Stimulated activated CD8-positive, alpha-beta memory T cell treated with anti-CD3 and anti-CD28 coated beads, Interleukin-2, amount 100 ng/mL, for 48 hours (primary cell): ENCODE measurements around the gene HCRT.
"Not testable (repeated sequence)": the region's sequence is repeated elsewhere in the genome, so short reads cannot be mapped to it uniquely, and the experiment has no call there.

Source experiments
- DNase-seq, 2 donors: peaks; one replicate each; pipeline ENCODE4 v3.0.0-alpha.2; 2020; ENCODE audit warnings: low read depth in 2 of 2

The HCRT gene, protein sequence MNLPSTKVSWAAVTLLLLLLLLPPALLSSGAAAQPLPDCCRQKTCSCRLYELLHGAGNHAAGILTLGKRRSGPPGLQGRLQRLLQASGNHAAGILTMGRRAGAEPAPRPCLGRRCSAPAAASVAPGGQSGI

DNA sequence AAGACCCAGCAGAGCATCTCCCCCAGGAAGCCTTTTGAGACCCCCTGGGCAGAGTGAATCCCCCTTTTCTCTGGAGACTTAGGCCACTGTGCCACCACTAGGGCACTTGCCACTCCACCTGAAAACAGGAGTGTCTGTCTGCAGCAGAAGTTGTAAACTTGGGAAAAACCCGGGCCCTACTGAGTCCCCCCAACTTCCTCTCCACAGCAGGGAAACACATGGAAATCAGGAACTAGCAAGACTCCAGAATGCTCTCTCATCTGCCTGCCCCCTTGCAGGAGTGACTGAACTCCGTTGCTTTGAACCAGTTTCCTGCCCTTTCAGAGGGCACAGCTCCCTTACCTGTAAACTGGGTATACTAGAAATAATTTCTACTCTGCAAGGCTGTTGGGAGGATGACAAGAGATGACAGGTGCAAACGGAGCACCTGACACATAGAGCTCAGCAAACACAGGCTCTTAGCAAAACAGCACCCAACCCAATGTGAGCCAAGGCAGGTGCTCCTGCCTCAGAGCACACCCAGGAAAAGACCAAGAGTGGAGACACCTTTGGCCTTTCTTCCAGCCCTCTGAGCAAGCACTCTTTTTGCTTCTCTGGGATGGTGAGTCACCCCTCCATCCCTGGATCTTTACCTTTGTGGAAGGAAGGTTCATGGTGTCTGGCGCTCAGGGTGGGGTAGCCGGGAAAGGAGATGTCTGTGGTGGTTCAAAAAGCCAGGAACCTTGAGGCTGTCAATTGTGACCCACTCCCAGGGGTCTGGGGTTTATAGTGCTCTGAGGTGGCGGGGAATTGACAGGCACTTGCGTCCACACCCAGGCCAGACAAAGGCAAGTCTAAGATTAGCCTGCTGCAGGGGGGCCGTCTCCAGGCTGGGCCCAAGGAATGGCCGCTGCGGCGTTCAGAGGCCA is at the start of gene HCRT:
TSS of gene HCRT (minus strand) at position 740 of the 908 bp plus-strand sequence. CDS start at position 653, 87 bp downstream.
- no peak for DNase-seq

DNA sequence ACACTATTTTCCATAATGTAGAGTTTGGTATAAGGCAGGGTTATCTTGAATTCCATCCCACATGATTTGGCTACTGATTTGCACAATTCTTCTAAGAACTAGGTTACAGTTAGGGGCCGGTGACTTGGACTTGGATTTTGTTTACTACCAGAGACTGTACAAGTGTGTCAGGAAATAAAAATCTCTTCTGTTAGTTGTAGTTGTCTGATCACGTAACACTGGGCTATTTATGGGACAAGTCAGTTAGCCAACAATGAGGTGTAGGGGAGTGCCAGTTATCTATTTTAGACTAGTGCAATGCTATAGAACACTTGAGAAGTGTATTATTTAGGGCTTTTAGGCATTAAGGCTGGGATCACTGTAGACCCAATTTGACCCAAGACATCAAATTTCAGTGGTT is 48.7 kb upstream of the HCRT start:
- no peak for DNase-seq

DNA sequence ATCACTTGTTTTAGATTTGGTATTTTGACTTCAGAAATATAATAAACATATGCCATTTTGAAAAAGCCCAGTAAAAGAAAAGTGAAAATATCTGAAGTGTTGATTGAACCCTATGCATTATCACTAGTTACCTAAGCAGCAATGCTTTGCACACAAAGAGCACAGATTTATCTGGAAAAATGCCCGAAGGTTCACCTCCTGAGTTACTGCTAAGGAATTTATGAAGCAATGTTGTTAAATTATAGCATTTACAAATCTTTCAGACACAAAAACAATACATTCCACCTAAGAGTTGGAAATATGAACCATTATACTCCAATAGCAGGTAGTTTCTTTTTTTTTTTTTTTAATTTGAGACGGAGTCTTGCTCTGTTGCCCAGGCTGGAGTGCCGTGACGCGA is 47.9 kb upstream of the HCRT start:
- DNase-seq, result no peak

DNA sequence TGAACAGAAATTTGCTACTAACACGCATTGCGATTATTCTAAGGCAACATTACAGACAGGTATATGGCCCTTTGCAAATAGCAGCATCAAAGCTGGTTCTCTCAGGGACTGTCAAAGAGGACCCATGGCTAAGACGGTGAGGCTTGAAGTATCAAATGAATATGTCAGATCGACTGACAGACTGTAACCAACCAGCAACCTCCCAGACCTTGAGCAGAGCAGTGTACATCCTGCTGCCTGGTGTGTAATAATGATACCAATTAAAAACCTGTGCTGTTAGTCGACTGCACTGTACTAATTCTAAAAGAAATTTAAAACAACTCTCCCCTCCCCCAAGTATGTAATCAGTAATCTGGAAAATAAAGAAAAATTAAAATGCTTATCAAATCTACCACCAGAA is 45.0 kb upstream of the HCRT start:
- DNase-seq, result no peak

DNA sequence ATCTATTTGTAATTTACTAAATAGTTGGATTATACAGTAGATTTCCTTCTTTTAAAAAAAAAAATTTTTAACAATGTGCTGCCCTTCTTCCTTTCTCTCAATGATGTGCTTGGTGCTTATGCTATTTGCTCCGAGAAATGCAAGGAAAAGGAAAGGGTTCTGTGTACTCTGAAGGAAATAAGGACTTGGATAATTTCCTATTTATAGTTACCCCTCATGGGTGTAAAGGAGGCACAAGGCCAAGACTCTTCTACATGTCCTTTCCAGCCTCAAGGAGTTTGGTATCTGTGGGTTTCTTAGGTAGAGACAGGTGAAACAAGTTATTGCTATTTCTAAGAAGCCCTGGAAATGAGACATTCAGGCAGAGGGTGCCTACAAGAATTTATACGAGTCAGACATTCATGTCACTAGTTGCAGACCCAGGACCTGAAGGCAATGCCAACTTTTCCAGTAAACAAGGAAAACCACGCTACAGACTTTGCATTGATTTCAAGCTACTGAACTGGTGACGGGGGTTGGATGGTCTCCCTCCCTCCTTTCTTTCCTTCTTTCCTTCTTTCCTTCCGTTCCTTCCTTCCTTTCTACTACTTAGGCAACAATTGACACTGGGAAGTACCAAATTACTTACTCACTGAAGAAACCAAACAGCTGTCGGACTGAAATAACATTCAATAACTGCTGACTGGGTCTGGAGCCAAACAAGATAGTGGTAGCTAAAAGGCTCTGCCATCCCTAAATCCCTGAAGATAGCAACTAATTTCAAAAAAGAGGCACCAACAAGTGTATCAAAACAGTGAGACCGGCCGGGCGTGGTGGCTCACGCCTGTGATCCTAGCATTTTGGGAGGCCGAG is 42.8 kb upstream of the HCRT start:
- DNase-seq, result no peak

DNA sequence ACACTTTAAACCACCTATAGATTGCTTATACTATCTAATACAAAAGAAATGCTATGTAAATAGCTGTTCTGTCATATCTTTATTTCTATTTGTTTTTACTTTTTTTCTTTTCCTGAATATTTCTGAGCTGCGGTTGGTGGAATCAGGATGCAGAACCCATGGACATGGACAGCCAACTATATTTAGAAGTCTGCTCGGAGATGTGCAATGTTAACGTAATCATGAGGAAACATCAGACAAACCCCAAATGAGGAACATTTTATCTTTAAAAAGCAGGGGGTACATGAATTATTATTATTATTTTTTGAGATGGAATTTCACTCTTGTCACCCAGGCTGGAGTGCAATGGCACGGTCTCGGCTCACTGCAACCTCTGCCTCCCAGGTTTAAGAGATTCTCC is 40.4 kb upstream of the HCRT start:
- DNase-seq, result no peak

DNA sequence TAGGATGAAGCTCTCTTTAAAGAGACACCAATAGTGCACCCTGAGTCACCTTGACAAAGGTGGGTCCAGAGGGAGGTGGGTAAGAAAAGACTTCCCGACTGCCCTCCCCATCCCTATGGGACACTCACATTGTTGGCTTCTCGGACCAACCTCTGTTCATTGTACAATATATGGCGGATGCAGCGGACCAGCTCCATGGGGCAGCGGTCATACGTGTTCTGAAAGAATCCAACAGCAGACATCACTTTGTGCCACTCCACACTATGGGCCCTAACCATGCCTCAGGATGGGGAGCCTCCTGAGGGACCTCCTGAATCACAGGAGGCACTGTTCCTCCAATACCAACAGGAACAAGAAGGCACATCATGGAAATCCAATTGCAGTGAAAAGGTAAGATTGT is 39.4 kb upstream of the HCRT start:
- no peak for DNase-seq

DNA sequence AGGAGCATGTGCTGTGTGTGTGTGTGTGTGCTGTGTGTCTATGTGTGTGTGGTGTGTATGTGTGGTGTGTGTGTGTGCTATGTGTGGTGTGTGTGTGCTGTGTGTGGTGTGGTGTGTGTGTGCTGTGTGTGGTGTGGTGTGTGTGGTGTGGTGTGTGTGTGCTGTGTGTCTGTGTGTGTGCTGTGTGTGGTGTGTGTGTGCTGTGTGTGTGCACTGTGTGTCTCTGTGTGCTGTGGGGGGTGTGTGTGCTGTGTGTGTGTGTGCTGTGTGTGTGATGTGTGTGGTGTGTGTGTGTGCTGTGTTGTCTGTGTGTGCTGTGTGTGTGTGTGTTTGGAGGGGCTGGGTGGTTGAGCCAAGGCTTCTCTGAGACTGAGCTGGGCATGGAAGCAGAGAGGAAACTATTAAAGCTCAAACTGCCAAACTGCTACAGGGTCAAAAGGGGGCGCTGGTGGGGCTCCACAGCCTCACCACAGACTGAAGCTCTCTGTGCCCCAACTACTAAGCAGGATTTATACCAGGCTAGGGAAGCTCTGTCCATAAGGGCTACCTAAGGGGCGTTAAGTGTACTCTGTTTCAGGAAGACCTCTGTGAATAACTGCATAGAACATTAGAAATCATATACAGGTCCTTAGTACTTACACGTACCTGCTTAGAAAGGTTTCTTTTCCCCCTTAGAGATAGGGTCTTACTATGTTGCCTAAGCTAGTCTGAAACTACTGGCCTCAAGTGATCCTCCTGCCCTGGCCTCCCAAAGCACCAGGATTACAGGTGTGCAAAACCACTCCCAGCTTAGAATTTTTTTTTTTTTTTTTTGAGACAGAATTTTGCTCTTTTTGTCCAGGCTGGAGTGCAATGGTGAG is 36.9 kb upstream of the HCRT start:
- peak; percentile 20 to 35 for DNase-seq

DNA sequence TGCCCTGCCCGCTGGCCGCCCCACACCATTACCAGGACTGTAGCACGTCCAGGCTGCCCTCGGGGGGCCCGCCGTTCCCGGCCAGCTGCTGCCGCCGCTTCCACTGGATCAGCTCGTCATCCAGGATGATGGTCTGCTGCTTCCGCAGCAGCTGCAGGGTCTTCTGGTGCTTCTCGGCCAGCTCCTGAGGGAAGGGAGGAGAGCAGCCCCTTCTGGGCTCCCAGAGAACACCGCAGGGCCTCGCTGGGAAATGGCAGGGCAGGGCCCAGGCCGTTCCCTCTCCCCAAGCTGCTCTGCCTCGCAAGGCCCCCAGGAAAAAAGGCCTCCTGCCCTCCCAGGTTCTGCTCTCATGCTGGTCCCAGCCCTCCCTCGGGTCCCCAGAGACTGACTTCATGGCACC is 34.0 kb upstream of the HCRT start:
- DNase-seq, result not testable (repeated sequence)

DNA sequence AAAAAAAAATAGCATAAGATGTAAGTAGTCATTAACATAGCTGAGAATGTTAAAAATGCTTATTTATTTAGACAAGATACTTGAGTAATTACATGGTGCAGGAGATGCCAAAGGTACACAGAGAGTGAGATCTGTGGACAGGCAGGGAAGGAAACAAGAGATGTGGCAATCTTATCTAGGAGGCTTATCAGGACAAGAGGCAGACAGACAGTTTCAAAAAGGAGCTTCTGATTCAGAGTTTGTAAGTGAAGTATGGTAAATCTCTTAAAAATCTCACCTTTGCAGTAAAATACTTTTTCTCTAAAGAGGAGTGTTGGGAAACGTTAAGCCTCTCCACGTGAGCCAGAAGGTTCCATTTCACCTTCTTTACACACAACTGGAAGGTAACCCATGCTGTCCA is 28.9 kb upstream of the HCRT start:
- no peak for DNase-seq

DNA sequence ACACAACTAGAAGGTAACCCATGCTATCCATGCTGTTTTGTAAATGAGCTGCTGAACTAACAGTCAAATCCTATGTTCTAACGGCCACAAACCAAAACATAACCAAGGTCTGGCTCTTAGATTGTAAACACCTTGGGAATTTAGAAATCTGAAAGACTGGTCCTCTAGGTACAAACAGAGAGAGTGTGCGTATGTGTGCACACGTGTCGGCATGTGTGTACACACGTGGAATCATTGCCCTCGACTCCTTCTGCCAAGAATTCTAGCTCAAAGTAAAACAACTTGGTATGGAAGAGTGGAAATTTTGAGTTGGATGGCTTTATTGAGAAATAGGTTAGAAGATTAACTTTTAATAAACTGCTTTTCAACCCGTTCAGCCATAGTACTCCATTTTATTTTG is 27.1 kb upstream of the HCRT start:
- DNase-seq, result no peak

DNA sequence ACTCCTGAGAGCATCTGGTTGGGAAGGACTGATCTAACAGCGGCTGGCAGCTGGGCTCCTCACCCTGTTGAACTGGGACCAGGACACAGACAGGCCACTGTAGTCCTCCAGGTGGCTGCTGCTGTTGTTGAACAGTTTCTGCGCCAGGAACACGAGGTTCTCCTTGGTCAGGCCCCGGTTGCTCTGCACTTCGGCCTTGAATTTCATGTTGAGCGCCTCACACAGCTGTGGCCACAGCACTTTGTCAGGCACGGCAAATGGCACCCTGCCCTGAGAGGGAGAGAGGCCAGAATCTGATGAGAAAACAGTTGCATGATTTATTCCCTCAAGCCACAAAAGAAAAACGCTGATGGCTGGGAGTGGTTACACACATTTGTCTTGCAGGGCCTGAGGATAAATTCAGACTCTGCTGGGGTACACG is 26.7 kb upstream of the HCRT start:
- DNase-seq, result not testable (repeated sequence)

DNA sequence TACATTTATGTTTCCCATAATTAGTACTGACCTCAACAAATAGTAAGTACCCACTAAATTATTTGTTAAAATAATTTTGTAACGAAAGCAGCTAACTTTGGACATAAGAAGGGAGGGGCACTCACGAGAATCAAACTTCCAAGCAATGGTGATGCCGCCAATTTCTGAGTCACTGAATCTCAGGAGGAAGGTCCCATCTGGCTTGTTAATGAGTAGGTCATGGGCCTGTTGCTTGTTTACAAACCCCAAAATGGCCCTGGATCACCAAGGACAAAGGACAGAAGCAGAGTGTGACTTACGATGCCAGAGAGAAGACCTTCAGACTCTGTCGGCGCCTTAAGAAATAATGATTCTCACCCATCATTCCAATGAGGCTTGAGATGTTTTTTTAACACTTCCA is 24.8 kb upstream of the HCRT start:
- no peak for DNase-seq

DNA sequence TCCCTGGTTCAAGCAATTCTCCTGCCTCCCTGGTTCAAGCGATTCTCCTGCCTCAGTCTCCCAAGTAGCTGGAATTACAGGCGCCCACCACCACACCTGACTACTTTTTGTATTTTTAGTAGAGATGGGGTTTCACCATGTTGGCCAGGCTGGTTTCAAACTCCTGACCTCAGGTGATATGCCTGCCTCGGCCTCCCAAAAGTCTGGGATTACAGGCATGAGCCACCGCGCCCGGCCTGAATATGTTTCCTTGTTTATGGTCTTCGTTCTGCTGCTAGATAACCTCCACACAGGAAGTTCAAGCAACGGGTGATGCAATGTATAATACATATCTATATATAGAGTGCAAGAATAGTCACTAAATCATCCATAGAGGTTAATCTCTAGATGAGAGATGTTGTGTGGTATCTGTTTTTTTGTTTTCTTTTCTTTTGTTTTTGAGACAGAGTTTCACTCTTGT is 20.9 kb upstream of the HCRT start:
- DNase-seq, result not testable (repeated sequence)

DNA sequence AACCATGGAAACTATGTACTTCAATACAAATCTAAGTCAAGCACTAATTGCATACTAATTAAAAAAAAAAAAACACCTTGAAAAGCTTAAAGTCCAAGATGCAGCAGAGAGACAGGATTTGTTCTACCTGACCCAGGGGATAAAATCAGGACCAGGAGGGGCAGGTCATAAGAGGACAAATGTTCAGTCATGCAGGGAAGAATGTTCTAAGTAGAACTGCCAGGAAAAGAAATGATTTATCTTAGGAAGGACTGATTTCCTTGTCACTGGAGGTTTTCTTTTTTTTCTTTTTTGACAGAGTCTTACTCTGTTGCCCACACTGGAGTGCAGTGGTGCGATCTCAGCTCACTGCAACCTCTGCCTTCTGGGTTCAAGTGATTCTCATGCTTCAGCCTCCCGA is 18.1 kb upstream of the HCRT start:
- no peak for DNase-seq

DNA sequence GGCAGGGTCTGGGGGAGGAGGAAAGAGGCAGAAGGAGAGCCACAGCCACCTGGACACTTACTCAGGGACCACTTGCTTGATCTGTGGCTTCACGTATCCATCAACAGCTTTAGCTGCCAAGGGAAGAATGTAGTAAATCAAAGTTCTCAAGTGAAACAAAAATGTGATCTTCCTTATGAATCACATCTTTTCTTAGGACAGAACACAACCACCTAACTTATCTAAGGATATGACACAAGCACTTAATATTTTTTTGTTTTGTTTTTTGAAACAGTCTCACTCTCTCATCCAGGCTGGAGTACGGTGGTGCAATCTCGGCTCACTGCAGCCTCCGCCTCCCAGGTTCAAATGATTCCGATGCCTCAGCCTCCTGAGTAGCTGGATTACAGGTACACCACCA is 17.4 kb upstream of the HCRT start:
- no peak for DNase-seq

DNA sequence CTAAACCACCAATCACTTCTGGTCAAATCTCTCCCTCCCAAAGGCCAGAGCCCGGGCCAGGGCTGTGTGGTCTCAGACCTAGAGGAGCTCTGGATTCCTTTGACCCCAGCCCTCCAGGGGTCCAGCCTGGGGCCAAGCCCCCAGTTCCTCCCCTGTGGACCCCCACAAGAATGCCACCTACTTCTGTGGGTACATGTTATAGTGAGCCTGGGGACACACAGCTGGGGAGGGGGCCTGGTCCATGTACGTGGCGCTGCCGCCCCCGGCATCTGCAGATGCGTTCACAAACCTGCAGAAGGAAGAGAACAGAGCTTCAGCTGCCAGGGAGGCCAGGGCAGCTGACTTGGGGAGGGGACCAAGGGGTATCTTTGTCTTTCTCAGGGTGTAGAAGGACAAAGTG is 16.9 kb upstream of the HCRT start:
- no peak for DNase-seq

DNA sequence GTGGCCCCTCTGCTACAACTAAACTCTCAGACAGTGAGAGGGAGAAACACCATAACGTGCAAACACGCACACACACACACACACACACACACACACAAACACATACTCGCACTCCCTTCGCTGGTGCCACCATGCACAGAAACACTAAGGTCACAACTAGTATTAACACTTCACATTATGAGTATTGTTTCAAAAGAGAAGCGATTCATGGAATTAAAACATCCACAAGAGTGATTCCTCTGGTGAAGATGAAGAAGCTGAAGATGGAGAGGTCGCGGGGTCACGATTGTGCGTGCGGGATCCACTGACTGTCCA is 16.2 kb upstream of the HCRT start:
- DNase-seq, result no peak

DNA sequence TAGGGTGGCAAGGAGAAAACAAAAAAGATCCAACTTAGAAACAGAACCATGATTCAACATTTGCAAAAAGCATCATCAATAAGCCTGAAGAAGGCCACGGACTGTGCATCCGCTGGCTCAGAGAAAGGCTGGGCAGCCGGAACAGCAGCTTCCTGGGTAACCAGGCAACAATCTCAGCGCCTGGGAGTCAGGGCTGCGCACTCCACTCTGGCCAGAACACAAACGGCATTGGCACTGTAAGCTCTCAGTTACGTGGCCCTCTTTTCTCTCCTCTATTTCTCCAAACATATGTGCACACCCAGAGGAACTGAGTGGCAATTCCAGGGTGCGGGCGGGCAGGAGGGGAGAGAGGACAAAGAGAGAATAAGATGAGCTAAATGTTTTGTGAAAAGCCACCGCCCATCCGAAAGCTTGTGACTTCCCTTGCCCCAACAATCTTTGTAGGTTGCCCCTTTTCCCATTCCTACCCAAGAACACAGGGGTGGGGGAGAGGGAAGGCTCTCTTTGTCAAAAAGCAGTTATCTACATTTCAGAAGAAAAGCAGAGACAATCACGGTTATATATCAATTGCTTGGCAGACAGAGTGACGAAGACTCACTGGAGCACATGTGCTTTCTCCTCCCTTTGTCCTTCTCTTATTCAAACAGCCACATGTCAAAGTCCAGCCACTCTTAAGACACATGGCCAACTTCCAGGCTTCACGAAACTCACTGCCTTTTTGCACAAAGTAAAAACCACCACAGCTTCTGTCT is 15.6 kb upstream of the HCRT start:
- DNase-seq, result no peak

DNA sequence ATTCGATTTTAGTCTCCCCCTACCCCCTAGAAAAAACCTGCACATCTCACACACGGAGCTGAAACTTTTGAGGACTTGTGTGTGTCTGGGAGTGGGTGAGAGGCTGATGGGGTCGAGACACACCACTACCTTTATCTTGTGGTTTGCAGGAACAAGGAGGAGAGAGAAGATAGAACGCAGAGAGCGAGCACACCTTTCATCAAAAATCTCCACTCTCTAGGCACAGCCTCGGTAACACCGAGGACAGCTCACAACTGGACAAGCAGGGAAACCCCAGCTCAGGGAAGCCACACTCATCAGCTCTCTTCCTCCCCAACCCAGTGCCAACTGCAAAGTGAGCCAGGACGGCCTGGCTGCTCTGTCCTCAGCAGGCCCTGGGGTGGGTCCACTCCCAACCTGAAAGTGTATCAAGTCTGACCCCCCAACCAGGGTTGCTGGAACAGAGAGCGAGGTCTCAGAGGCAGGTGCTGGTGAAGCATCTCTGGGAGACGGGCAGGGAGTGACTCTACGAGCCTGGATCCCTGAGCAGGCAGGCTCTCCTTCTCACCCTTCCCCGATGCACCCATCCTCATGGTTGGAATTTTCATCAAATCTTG is 14.3 kb upstream of the HCRT start:
- no peak for DNase-seq

DNA sequence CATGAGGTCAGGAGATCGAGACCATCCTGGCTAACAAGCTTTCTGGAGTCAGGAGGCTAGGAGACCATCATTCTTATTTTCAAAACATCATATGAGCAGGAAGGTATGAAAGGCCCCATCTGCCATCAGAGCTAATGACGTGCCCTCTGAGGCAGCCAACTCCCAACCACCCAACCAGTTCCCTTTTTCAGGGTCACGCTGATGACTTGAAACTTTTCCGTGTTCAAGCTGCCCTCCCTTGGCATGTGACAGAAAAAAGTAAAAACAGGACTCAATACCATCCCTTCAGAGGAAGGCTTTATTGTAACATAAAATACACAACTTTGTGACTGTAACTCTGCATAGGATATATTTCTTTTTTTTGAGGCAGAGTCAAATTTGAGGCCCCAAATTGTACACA is 13.6 kb upstream of the HCRT start:
- no peak for DNase-seq
